HG03103 (cell line): ENCODE data around the gene THSD8.
A peak's percentile ranks its signal among the peaks of the same experiment; 100 is the strongest.
"Not testable (repeated sequence)": the region's sequence is repeated elsewhere in the genome, so short reads cannot be mapped to it uniquely, and the experiment has no call there.

Source experiments
- ATAC-seq: cut with Tn5 transposase; IDR thresholded peaks from one replicate; pipeline ENCODE4 v1.9.1; 2021; ENCODE audit warnings: low read depth; ENCODE audit not compliant: unreplicated experiment

THSD8 gene

DNA sequence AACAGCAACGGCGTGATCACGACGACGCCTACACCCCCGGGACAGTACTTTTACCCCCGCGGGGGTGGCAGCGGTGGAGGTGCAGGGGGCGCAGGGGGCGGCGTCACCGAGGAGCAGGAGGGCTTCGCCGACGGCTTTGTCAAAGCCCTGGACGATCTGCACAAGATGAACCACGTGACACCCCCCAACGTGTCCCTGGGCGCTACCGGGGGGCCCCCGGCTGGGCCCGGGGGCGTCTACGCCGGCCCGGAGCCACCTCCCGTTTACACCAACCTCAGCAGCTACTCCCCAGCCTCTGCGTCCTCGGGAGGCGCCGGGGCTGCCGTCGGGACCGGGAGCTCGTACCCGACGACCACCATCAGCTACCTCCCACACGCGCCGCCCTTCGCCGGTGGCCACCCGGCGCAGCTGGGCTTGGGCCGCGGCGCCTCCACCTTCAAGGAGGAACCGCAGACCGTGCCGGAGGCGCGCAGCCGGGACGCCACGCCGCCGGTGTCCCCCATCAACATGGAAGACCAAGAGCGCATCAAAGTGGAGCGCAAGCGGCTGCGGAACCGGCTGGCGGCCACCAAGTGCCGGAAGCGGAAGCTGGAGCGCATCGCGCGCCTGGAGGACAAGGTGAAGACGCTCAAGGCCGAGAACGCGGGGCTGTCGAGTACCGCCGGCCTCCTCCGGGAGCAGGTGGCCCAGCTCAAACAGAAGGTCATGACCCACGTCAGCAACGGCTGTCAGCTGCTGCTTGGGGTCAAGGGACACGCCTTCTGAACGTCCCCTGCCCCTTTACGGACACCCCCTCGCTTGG lies 9.6 kb upstream of the THSD8 start:
- no peak for ATAC-seq

DNA sequence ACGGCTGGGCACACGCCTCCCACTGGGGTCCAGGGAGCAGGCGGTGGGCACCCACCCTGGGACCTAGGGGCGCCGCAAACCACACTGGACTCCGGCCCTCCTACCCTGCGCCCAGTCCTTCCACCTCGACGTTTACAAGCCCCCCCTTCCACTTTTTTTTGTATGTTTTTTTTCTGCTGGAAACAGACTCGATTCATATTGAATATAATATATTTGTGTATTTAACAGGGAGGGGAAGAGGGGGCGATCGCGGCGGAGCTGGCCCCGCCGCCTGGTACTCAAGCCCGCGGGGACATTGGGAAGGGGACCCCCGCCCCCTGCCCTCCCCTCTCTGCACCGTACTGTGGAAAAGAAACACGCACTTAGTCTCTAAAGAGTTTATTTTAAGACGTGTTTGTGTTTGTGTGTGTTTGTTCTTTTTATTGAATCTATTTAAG lies 9.0 kb upstream of the THSD8 start:
- no peak for ATAC-seq

DNA sequence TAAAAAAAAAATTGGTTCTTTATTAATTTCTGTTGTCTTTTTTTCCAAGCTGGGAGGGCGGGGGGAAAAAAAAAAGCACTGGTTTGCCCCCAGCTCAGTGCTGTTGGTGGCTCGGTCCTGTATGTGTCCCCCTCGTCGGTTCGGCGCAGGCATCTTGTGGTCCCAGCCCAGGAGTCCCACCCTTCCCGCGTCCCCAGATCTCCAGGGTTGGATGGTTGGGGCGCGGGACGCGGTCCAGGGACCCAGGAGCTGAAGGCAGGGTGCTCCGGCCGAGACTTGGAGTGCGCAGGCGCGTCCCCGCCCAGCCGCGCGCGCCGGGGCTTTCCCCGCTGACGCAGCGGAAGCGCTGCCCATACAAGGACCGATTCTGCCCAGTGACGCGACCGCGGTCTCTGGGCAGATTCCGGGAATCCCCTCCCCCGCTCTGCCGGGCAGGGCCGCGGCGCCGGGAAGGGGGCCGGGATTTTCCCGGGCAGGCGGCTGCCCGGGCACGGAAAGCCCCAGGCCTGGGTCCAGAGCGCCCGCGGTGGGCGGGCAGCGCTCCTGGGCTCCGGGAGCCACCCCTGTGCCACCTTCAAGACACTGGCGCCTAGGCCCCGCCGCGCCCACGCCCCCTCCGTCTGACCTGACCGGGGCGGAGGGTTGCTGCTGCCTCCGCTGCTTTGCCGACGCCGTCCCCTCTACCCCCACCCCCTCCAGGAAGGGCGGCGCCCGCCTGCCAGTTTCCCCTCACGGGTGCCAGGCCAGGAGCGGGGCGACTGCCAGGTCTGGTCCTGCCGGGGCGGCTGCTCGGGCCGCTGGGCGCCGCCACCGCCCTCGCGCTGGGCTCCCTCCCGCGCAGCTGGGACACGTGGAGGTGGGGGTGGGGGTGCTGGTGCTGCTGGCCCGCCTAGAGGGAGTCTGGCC lies 8.3 kb upstream of the THSD8 start:
- ATAC-seq, result no peak

DNA sequence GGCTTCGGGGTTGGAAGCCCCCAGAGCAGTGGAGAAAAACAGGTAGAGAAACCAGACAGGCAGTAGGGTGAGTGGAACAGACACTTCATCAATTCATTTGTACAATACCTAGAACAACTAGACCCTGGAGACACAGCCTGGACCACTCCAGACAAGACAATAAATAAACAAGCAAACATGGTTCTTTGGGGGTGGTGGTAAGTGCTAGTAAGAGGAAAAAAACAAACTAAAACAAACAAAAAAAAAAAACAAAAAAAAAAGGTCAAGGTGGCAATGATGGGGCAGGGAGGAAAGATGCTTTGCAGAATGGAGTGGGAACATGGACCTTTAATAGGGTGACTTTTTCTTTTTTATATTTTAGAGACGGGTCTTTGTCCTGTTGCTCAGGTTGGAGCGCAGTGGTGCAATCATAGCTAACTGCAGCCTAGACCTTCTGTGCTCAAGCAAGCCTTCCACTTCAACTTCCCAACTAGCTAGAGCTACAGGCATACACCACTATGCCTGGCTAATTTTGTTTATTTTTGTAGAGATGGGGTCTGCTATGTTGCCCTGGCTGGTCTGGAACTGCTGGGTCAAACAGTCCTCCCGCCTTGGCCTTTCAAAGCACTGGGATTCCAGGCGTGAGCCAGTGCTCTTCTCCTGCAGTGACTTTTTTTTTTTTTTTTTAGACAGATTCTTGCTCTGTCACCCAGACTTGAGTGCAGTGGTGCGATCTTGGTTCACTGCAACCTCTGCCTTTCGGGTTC lies 7.5 kb upstream of the THSD8 start:
- no peak for ATAC-seq

DNA sequence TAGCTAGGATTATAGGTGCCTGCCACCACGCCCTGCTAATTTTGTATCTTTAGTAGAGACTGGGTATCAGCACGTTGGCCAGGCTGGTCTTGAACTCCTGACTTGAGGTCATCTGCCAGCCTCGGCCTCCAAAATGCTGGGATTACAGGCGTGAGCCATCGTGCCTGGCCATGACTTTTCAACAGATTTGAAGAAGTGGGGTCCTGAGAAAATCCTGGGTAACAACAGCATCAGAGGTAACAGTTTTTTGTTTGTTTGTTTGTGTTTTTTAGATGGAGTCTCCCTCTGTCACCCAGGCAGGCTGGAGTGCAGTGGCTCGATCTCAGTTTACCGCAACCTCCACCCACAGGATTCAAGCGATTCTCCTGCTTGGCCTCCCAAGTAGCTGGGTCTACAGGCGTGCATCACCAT lies 6.9 kb upstream of the THSD8 start:
- no peak for ATAC-seq

DNA sequence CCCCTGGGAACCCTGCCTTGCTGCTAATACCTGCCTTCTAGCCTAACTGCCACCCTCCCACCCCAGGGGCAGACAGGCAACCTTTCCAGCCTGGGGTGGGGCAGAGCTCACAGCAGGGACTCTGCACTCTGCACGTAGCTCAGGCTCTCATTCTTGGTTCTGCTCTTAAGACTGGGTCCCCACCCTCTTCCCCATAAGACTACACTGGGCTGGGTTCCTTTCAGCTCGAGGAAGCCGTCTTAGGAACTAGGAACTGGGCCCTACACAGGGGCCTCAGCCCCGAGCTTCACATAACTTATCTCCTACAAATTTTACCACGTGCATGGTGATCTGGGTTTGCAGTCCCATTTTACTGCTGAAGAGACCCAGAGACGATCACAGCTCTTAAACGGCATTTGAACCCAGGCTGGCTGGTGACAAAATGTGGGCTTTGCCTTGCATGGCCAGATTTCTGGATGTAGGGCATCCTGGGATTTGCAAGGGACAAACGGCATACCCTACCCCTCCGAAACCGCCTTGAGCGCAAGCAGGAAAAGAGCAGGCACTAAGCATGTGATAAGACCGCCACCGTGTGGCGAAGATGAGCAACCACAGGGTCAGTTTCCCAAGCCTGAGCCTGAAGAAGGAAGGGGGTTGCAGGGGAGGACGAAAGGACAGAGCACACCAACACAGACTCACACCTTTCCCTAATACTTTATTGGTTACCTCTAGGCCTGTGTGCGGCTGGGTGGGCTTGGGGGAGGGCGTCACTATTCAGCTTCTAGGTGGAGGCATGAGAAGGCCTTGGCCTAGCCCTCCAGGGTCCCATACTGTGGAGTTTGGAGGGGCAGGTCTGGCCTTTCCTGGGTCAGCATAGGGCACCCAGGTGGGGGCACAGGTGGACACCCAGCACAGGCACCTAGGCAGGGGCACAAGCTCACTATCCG lies 5.5 kb upstream of the THSD8 start:
- ATAC-seq, result no peak

DNA sequence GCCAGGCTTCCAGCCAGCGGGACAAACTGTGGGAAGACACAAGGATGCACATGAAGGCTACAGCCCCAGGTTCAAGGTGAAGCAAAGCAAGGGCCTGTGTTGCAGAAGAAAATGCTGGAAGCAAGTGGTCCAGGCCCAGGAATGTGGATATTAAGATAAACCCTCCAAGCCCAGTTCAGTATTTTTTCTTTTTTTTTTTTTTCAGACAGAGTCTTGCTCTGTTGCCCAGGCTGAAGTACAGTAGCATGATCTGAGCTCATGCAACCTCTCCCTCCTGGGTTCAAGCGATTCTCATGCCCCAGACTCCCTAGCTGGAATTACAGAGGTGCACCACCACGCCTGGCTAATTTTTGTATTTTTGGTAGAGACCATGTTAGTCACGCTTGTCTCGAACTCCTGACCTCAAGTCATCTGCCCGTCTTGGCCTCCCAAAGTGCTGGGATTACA lies 4.7 kb upstream of the THSD8 start:
- no peak for ATAC-seq

DNA sequence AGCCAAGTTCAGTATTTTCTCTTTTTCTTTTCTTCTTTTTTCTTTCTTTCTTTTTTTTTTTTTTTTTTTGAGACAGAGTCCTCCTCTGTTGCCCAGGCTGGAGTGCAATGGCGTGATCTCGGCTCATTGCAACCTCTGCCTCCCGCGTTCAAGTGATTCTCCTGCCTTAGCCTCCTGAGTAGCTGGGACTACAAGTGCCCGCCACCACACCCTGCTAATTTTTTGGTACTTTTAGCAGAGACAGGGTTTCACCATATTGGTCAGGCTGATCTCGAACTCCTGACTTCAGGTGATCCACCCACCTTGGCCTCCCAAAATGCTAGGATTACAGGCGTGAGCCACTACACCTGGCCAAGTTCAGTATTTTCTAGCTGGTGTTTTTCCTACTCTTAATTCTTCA lies 4.3 kb upstream of the THSD8 start:
- ATAC-seq, result not testable (repeated sequence)

DNA sequence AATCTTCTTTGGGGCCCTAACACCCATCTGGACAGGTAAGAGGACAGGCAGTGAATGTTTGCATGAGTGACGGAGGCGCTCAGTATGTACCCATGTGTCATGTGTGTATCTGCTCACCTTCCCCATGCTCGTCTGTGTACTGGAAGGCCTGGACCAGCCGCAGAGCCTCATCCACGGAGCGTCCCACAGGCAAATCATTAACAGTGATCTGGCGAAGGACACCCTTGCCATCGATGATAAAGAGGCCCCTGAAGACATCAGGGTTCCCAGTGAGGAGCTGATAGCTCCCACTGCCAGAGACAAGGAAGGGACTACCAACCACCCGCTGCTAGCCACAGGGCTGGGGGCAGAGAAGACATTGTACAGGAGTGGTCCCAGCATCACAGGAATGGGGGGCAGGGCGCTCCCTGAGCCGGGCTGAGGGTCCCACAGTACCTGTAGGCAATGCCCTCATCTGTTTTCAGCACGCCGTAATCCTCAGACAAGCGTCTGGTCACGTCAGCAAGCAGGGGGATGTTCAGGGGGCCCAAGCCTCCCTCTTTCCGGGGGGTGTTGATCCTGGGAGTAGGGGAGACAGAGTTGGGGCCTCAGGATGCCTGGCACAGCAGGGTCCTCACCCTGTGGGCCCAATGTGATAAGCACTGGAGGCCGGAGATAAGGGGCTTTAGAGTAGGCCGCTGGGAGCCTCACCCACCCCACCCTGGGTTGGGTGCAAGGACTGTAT lies 2.0 kb upstream of the THSD8 start:
- ATAC-seq, result no peak

DNA sequence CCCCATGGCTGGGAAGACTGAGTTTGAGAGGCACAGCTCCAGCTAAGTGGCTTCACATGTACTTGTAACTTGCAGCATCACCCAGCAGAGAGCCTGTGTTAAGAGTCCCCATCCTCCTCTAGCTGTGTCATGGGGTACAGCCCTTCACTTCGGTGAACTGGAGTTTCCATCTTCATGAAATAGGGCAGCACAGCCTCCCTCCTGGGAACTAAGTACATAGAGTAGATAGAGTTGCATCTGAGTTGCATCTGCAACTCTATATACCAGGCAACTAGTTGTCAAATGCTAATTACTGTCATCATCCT lies 1.5 kb upstream of the THSD8 start:
- no peak for ATAC-seq

DNA sequence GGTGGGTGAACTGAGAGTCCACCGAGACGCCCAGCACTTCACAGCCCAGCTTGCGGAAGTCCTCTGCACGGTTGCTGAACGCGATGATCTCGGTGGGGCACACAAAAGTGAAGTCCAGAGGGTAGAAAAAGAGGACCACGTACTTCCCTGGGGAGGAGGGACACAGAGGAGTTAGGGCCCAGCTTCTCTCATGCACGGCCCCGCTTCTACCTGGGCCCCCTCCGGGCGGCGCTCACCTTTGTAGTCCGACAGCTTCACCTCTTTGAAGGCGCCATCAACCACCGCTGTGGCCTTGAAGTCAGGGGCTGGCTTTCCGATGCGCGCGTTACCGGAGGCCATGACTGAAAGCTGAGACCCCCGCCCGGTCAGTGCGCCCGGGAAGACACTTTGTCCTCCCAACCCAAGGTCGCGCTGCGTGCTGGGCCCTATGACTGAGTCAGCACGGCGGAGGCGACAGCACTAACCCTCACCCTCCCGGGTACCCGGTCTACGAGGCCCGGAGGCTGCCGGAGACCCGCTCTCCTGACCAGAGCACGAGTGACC lies 875 bp upstream of the THSD8 start:
- ATAC-seq, result no peak

DNA sequence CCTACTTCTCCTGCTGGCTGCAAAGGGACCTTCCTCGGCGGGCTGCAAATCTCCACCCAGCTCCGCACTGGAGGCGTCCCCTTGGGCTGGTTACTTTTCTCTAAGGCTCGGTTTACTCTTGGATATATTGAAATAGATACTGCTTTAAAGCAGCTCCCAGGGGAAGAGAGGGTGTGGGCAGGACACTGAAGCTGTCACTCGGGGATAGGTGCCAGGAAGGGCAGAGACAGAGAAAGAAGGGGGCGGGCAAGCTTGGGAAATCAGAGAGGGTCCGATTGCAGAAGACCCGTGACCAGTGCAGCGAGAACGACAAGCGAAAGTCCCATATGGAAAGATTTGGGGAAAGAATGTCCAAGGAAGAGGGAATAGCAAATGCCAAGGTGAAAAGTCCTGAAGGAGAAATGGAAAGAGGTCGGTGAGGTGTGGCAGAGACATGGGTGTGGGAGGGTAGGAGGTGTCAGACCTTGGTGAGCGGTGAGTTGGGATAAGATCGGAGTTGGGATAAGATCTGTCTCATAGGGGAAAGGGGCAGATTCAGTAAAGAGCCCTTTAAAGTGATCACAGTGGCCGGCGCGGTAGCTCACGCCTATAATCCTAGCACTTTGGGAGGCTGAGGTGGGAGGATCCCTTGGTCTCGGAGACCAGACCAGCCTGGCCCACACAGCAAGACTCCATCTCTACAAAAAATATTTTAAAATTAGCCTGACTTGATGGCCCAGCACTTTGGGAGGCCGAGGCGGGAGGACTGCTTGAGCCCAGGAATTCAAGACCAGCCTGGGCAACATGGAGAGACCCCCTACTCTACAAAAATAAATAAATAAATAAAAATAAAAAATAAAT lies 618 bp downstream of the THSD8 start:
- no peak for ATAC-seq

DNA sequence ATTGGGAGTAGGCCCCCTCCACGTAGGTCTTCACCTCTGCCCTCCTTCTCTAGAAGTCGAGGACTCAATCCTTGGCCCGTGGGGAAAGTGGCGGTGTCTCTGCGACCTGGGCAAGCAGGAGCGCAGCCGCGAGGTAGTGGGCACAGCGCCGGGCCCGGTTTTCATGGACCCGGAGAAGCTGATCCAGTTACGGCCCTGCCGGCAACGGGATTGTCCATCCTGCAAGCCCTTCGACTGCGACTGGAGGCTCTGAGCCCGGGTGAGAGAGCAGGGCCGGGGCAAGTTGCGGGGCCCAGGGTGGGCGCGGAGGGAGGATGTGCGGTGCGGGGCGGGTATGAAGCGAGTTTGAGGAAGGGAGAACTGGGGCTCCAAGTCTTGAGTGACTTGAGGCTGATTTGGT lies 2.2 kb downstream of the THSD8 start:
- ATAC-seq, result no peak

DNA sequence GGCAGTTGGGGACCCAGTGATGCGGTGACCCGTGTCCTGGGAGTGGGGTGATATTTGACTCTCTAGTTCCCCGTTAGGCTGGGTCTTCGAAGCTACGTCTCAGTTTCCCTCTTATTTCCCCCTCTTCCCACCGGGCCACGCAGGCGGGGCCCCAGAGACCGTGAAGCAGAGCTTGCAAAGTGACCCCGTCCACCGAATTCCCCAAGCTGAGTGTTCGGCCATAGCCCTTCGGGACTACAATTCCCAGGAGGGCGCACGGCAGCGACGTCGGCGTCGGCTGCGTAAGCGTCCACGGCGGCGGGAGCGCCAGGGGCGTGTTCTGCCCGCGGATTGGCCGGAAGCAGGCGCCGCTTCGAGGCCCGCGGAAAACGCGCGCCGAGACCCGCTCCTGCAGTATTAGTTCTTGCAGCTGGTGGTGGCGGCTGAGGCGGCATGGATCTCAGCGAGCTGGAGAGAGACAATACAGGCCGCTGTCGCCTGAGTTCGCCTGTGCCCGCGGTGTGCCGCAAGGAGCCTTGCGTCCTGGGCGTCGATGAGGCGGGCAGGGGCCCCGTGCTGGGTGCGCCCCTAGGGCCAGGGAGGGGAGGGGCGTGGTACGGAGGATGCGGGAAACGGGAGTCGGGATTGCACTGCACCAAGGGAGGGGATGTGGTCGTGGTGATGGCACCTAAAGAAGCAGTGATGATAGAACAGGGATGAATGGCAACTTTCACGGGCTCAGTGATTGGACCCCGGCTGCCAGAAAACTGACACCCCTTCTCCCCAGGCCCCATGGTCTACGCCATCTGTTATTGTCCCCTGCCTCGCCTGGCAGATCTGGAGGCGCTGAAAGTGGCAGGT lies 4.6 kb downstream of the THSD8 start, which contains the start of gene RNASEH2A:
TSS of gene RNASEH2A (plus strand) at position 343 of the 840 bp plus-strand sequence. CDS start at position 433, 90 bp downstream.
- ATAC-seq, result peak; percentile 66

DNA sequence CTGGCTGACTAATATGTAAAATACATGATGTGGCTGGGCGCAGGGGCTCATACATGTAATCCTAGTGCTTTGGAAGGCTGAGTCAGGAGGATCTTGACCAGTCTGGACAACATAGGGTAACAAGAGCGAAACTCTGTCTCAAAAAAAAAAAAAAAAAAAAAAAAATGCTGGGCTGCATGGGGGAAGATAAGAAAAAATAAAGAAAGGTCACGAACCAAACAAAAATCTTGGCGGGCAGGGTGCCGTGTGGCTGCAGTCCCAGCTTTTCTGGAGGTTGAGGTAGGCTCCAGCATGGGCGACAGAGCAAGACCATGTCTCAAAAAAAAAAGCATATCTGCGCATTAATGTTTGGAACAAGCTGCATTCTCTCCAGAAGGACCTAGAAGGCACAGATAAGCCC lies 13.2 kb downstream of the THSD8 start:
- ATAC-seq, result no peak

DNA sequence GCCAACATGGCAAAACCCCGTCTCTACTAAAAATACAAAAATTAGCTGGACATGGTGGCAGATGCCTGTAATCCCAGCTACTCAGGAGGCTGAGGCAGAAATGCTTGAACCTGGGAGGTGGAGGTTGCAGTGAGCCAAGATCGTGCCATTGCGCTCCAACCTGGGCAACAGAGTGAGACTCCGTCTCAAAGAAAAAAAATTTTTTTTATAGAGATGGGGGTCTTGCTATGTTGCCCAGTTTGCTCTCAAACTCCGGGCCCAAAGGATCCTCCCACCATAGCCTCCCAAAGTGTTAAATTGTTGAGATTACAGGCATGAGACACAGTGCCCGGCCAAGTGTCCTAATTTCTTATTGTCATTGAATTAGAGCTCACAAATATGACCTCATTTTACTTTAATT lies 15.3 kb downstream of the THSD8 start:
- not testable (repeated sequence) for ATAC-seq

DNA sequence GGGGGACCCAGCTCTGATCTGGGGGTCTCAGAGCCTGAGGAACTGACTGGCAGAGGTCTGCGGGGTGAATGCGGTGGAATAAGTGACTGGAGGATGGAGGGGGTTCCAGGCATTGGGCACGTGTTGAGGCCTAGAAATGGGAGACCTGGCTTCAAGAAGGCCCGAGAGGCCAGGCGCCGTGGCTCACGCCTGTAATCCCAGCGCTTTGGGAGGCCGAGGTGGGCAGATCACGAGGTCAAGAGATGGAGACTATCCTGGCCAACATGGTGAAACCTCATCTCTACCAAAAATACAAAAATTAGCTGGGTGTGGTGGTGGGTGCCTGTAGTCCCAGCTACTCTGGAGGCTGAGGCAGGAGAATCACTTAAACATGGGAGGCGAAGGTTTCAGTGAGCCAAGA lies 15.9 kb downstream of the THSD8 start:
- ATAC-seq, result not testable (repeated sequence)
